Peyer's patch (tissue), 4 donors: ENCODE results near the gene NOA1.

Experiments
- CTCF ChIP-seq, 6 experiments: fragments of 450-650 bp in 4 of 6; fragments of 200-600 bp in 2 of 6; sonication (generic) in 1 of 6; IDR thresholded peaks; one replicate each; pipeline ENCODE4 v1.5.1; 2017 to 2019; ENCODE audit warnings: antibody characterized with exemption in 6 of 6, mild to moderate bottlenecking in 3 of 6, moderate library complexity in 1 of 6
- POLR2A ChIP-seq, 2 donors: fragments of 450-650 bp; IDR thresholded peaks; one replicate each; pipeline ENCODE4 v1.5.1; 2017; ENCODE audit warnings: antibody characterized with exemption in 2 of 2, mild to moderate bottlenecking in 2 of 2, moderate library complexity in 2 of 2

- TF ChIP-seq CTCF (IDR thresholded peaks at IDR 0.05) (no peak), POLR2A (IDR thresholded peaks at IDR 0.05) (no peak)
Measured at GRCh38 chr4:56973336-56973735, 4.1 kb downstream of the NOA1 start.
